Measurements from ENCODE around the gene ZER1.
"Not testable (repeated sequence)": the region's sequence is repeated elsewhere in the genome, so short reads cannot be mapped to it uniquely, and the experiment has no call there.

The ZER1 gene

GRCh38 chr9:128696923-128697707, 74.6 kb downstream of the ZER1 start:
- no peak for TF ChIP-seq CTCF (IDR thresholded peaks at IDR 0.05; ENCODE audit: borderline replicate concordance, control extremely low read depth, extremely low read depth, insufficient read depth, missing control alignments)
- in situ Hi-C loops (cut with MboI; ENCODE audit: low sequenced_read_pairs, unreplicated experiment): no loop called here
- no peak for DNase-seq (ENCODE audit: low spot score)

- no peak for TF ChIP-seq CTCF (IDR thresholded peaks at IDR 0.05; ENCODE audit: borderline replicate concordance, control extremely low read depth, extremely low read depth, insufficient read depth, missing control alignments)
- no peak for DNase-seq (ENCODE audit: low spot score)
- in situ Hi-C loops (cut with MboI; ENCODE audit: low sequenced_read_pairs, unreplicated experiment): no loop called here
Observed at GRCh38 chr9:128694344-128694743, 77.4 kb downstream of the ZER1 start.

GRCh38 chr9:128693738-128694137, 78.0 kb downstream of the ZER1 start:
- in situ Hi-C loops (cut with MboI; ENCODE audit: low sequenced_read_pairs, unreplicated experiment); DNase-seq (ENCODE audit: low spot score): not testable (repeated sequence)

- no peak for TF ChIP-seq CTCF (IDR thresholded peaks at IDR 0.05; ENCODE audit: borderline replicate concordance, control extremely low read depth, extremely low read depth, insufficient read depth, missing control alignments)
- in situ Hi-C loops (cut with MboI; ENCODE audit: low sequenced_read_pairs, unreplicated experiment): no loop called here
- no peak for DNase-seq (ENCODE audit: low spot score)
Observed at GRCh38 chr9:128690684-128691034, 81.1 kb downstream of the ZER1 start.

GRCh38 chr9:128689820-128690683, 81.7 kb downstream of the ZER1 start:
- in situ Hi-C loops (cut with MboI; ENCODE audit: low sequenced_read_pairs, unreplicated experiment): no loop called here
- TF ChIP-seq CTCF (IDR thresholded peaks at IDR 0.05; ENCODE audit: borderline replicate concordance, control extremely low read depth, extremely low read depth, insufficient read depth, missing control alignments): no peak
- peak; percentile 83 for DNase-seq (ENCODE audit: low spot score)

- TF ChIP-seq CTCF (IDR thresholded peaks at IDR 0.05; ENCODE audit: borderline replicate concordance, control extremely low read depth, extremely low read depth, insufficient read depth, missing control alignments): no peak
- in situ Hi-C loops (cut with MboI; ENCODE audit: low sequenced_read_pairs, unreplicated experiment): no loop called here
Observed at GRCh38 chr9:128689293-128689774, 82.4 kb downstream of the ZER1 start.

More at GRCh38 chr9:128689293-128689774, 82.4 kb downstream of the ZER1 start:
- DNase-seq (ENCODE audit: low spot score): peak; percentile 61
